WTC11 (cell line): ENCODE results near the gene ELF5. TPM values are rescaled to one million over a fixed set of nuclear protein-coding genes. Genes with fewer than 3 reads are reported as not detected.

ENCODE experiments used
- ATAC-seq: fragments of 200-7000 bp; cut with Tn5 transposase; 2 replicates; pipeline ENCODE4 v1.10.0; 2021; ENCODE audit warnings: mild to moderate bottlenecking, moderate library complexity
- CTCF ChIA-PET: fragments of 300-600 bp; sonication (Branson Sonifier 250); formaldehyde crosslinking; loops from one replicate; lab custom pipeline; 2021; ENCODE audit warnings: antibody characterized with exemption; lab: Charles Lee
- POLR2A ChIA-PET: fragments of 350-600 bp; sonication (Branson Sonifier 250); formaldehyde crosslinking; loops from one replicate; lab custom pipeline; 2021; ENCODE audit warnings: antibody characterized with exemption; lab: Charles Lee
- DNase-seq: peaks from one replicate; pipeline ENCODE4 v3.0.0; 2021; ENCODE audit warnings: low spot score
- H3K27ac Mint-ChIP-seq: 2 replicates; pipeline ENCODE4 v1.8.0; 2021; ENCODE audit warnings: mixed read lengths
- H3K27me3 Mint-ChIP-seq: 2 replicates; pipeline ENCODE4 v1.8.0; 2021; ENCODE audit warnings: low read depth, mild to moderate bottlenecking, moderate library complexity, mixed read lengths
- H3K36me3 Mint-ChIP-seq: 2 replicates; pipeline ENCODE4 v1.8.0; 2021; ENCODE audit warnings: mixed read lengths
- H3K4me1 Mint-ChIP-seq: 2 replicates; pipeline ENCODE4 v1.8.0; 2022; ENCODE audit warnings: mixed read lengths
- H3K4me3 Mint-ChIP-seq: 2 replicates; pipeline ENCODE4 v1.8.0; 2021; ENCODE audit warnings: mild to moderate bottlenecking, moderate library complexity, mixed read lengths
- H3K9me3 Mint-ChIP-seq: 2 replicates; pipeline ENCODE4 v1.8.0; 2021; ENCODE audit warnings: mixed read lengths
- ELF4 ChIP-seq: sonication (generic); formaldehyde crosslinking; IDR thresholded peaks from 2 replicates; pipeline ENCODE4 v1.8.1; 2022; ENCODE audit warnings: low read depth, mild to moderate bottlenecking, moderate library complexity, missing genetic modification reagents
- EMX1 ChIP-seq: fragments of 250-450 bp; sonication (Bioruptor Pico); IDR thresholded peaks from 2 replicates; pipeline ENCODE4 v1.8.0; 2021; ENCODE audit warnings: mild to moderate bottlenecking
- ERG ChIP-seq: fragments of 250-450 bp; sonication (Bioruptor Pico); IDR thresholded peaks from 2 replicates; pipeline ENCODE4 v1.8.0; 2021; ENCODE audit warnings: mild to moderate bottlenecking
- ESRRA ChIP-seq: sonication (generic); formaldehyde crosslinking; IDR thresholded peaks from 2 replicates; pipeline ENCODE4 v1.8.1; 2022; ENCODE audit warnings: mild to moderate bottlenecking, missing genetic modification reagents, borderline replicate concordance
- FOXP4 ChIP-seq: sonication (generic); formaldehyde crosslinking; IDR thresholded peaks from 2 replicates; pipeline ENCODE4 v1.8.0; 2022; ENCODE audit warnings: mild to moderate bottlenecking, missing genetic modification reagents
- IRF1 ChIP-seq: sonication (generic); formaldehyde crosslinking; IDR thresholded peaks from 2 replicates; pipeline ENCODE4 v1.8.0; 2023; ENCODE audit warnings: missing genetic modification reagents
- MYBL2 ChIP-seq: sonication (generic); formaldehyde crosslinking; IDR thresholded peaks from 2 replicates; pipeline ENCODE4 v1.8.1; 2023; ENCODE audit warnings: mild to moderate bottlenecking, moderate library complexity, missing genetic modification reagents
- NFATC4 ChIP-seq: fragments of 250-450 bp; sonication (Bioruptor Pico); IDR thresholded peaks from 2 replicates; pipeline ENCODE4 v1.9.0; 2021; ENCODE audit warnings: mild to moderate bottlenecking
- NR1H2 ChIP-seq: sonication (generic); formaldehyde crosslinking; IDR thresholded peaks from 2 replicates; pipeline ENCODE4 v1.9.0; 2021; ENCODE audit warnings: mild to moderate bottlenecking, moderate library complexity, missing genetic modification reagents
- NR3C1 ChIP-seq: sonication (generic); formaldehyde crosslinking; conservative IDR thresholded peaks from 2 replicates; pipeline ENCODE4 v1.8.1; 2023; ENCODE audit warnings: low read depth, mild to moderate bottlenecking, missing genetic modification reagents
- SMAD4 ChIP-seq: sonication (generic); formaldehyde crosslinking; IDR thresholded peaks from 2 replicates; pipeline ENCODE4 v1.8.0; 2022; ENCODE audit warnings: mild to moderate bottlenecking, missing genetic modification reagents
- TEAD4 ChIP-seq: sonication (generic); formaldehyde crosslinking; IDR thresholded peaks from 2 replicates; pipeline ENCODE4 v1.8.0; 2022; ENCODE audit warnings: mild to moderate bottlenecking, missing genetic modification reagents
- ZBTB43 ChIP-seq: sonication (generic); formaldehyde crosslinking; IDR thresholded peaks from 2 replicates; pipeline ENCODE4 v1.8.1; 2023; ENCODE audit warnings: mild to moderate bottlenecking, missing genetic modification reagents
- ZNF219 ChIP-seq: sonication (generic); formaldehyde crosslinking; IDR thresholded peaks from 2 replicates; pipeline ENCODE4 v1.8.0; 2023; ENCODE audit warnings: missing genetic modification reagents, mild to moderate bottlenecking, borderline replicate concordance
- ZNF416 ChIP-seq: fragments of 250-450 bp; sonication (Bioruptor Pico); IDR thresholded peaks from 2 replicates; pipeline ENCODE4 v1.9.0; 2021; ENCODE audit warnings: mild to moderate bottlenecking, inconsistent platforms
- total RNA-seq: library from RNA; stranded (reverse); gene quantifications from 3 replicates; pipeline ENCODE4 v1.2.3, GENCODE V29; 2021
- TF ChIP-seq, protein P1 (sequence below): sonication (generic); formaldehyde crosslinking; conservative IDR thresholded peaks from 2 replicates; pipeline ENCODE4 v1.8.1; 2022; ENCODE audit warnings: mild to moderate bottlenecking, missing genetic modification reagents
- TF ChIP-seq, protein P2 (sequence below): fragments of 200-600 bp; IDR thresholded peaks from 2 replicates; pipeline ENCODE4 v1.8.0; 2022; ENCODE audit warnings: antibody characterized with exemption

The ELF5 gene
- total RNA-seq, 1 experiment from 2014 or later, result not detected

DNA sequence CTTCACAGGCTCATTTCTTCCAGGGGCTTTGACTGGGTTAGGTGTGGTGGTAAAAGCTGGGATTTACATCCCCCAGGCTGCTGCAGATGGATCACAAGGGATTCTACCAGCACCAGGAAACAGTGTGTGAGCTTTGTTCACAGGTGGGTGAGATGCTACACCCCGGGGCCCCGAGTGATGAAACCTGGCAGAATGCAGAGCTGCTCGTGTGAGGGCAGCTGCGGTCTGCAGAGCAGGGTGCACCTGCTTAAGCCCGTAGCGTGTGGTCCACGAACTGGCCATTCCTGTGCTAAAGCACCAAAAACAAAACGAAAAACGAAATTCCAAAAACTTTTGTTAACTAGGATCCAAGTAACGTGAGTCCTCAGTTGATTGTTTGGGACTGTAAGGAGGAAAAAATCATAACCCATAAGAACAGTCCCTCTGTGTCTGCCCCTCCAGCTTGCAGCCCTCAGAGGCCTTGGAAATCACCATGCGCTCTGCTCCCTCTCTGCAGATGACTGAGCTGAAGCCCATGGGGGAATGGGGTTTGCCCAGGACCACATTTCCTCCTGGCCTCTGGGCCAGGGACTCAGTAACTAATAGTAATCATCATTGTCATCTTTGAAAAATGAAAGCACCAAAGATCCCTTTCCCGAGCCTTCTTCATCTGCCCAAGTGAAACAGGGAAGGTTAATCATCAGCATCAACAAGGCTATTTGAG lies 24.6 kb downstream of the ELF5 start:
- ATAC-seq, result no peak
- no peak for TF ChIP-seq ZNF416
- Mint-ChIP-seq H3K4me1 (no peaks in the 10 kb centered on the region), H3K4me3 (no peak overlapping the region), H3K9me3 (no peaks in the 10 kb centered on the region), H3K36me3 (no peaks in the 10 kb centered on the region), H3K27me3 (peaks cover 4% of the 10 kb centered on the region; the same call in 1 of the 2 replicates), H3K27ac (no peak overlapping the region)
- no peak for DNase-seq
- ChIA-PET CTCF (interaction anchor here (1.0 to 2.2 kb wide), 3 partner anchors 21 to 315 kb away, joined by 8 to 10 read pairs (median 8); partner anchors contain the start of gene ELF5), POLR2A (no interaction called here)

- Mint-ChIP-seq H3K27me3 (peaks cover 4% of the 10 kb centered on the region; the same call in 1 of the 2 replicates), H3K4me1 (no peaks in the 10 kb centered on the region), H3K4me3 (no peak overlapping the region), H3K36me3 (no peaks in the 10 kb centered on the region), H3K9me3 (no peaks in the 10 kb centered on the region), H3K27ac (no peak overlapping the region)
- DNase-seq (no peak), ATAC-seq (no peak)
- TF ChIP-seq ERG (CRISPR knock-in tag) (no peak), ELF4 (CRISPR knock-in tag) (no peak), FOXP4 (CRISPR knock-in tag) (no peak), NR3C1 (CRISPR knock-in tag) (no peak), MYBL2 (CRISPR knock-in tag) (no peak), SMAD4 (no peak)
- ChIA-PET POLR2A (no interaction called here), CTCF (interaction anchor here (2.2 kb wide), 1 partner anchor 26 kb away, joined by 10 read pairs; the partner anchor contains the start of gene ELF5)
Measured at GRCh38 chr11:34487430-34487829, 26.2 kb downstream of the ELF5 start.

DNA sequence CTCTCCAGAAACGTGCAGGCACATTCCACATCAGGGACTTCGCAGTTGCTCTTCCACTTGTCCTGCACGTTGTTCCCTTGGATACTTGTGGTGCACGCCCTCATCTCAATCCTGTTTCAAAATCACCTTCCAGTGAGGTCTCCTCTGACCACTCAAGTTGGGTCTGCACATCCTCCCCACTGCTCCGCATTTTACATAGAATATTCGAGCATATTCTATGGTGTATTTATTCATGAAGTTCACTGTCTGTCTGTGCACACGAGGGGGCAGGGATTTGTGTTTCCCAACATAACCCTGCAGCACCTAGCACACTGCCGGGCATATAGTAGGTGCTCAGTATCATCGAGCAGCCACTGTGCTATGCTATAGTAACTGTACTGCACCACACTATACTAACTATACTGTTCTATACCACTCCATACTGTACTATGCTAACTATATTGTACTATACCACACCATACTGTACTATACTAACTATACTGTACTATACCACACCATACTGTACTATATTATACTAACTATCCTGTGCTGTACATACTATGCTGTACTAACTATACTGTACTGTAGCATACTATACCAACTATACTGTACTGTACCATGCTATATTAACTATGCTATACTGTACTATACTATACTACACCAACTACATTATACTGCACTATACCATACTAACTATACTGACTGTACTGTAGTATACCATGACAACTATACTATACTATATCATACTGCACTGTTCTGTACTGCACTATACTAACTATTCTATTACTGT lies 30.3 kb downstream of the ELF5 start:
- DNase-seq, result no peak
- Mint-ChIP-seq H3K27ac (no peak overlapping the region), H3K36me3 (no peaks in the 10 kb centered on the region), H3K4me3 (no peak overlapping the region), H3K27me3 (peaks cover 4% of the 10 kb centered on the region; the same call in 1 of the 2 replicates), H3K4me1 (no peaks in the 10 kb centered on the region), H3K9me3 (no peaks in the 10 kb centered on the region)
- TF ChIP-seq NR1H2, result no peak
- POLR2A ChIA-PET, result no interaction called here
- ATAC-seq, result no peak
- CTCF ChIA-PET, result interaction anchor here (2.6 kb wide), 1 partner anchor 9 kb away, joined by 8 read pairs; no protein-coding TSS in a partner anchor

- DNase-seq (no peak), ATAC-seq (no peak)
- Mint-ChIP-seq H3K4me1 (no peaks in the 10 kb centered on the region), H3K4me3 (no peak overlapping the region), H3K36me3 (no peaks in the 10 kb centered on the region), H3K27ac (no peak overlapping the region), H3K9me3 (no peaks in the 10 kb centered on the region), H3K27me3 (no peaks in the 10 kb centered on the region; the same call in 1 of the 2 replicates)
- TF ChIP-seq ZNF219, result no peak
- POLR2A ChIA-PET, result no interaction called here
- CTCF ChIA-PET, result interaction anchor here (2.6 kb wide), 1 partner anchor 11 kb away, joined by 8 read pairs; no protein-coding TSS in a partner anchor
Measured at GRCh38 chr11:34481307-34481706, 32.3 kb downstream of the ELF5 start.

- Mint-ChIP-seq H3K36me3 (no peaks in the 10 kb centered on the region), H3K4me3 (no peak overlapping the region), H3K27ac (no peak overlapping the region), H3K9me3 (no peaks in the 10 kb centered on the region), H3K27me3 (no peaks in the 10 kb centered on the region; the same call in 1 of the 2 replicates), H3K4me1 (no peaks in the 10 kb centered on the region)
- DNase-seq (no peak), ATAC-seq (no peak)
- ChIA-PET CTCF (interaction anchor here (1.1 kb wide), 1 partner anchor 12 kb away, joined by 5 read pairs; no protein-coding TSS in a partner anchor), POLR2A (no interaction called here)
- TF ChIP-seq TEAD4 (CRISPR knock-in tag) (no peak), ESRRA (CRISPR knock-in tag) (no peak), NR1H2 (no peak), NFATC4 (CRISPR knock-in tag) (no peak), EMX1 (CRISPR knock-in tag) (no peak), ZBTB43 (CRISPR knock-in tag) (no peak), IRF1 (CRISPR knock-in tag) (no peak)
- TF ChIP-seq, protein P1, sequence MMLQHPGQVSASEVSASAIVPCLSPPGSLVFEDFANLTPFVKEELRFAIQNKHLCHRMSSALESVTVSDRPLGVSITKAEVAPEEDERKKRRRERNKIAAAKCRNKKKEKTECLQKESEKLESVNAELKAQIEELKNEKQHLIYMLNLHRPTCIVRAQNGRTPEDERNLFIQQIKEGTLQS (CRISPR knock-in tag), result no peak
- TF ChIP-seq, protein P2, sequence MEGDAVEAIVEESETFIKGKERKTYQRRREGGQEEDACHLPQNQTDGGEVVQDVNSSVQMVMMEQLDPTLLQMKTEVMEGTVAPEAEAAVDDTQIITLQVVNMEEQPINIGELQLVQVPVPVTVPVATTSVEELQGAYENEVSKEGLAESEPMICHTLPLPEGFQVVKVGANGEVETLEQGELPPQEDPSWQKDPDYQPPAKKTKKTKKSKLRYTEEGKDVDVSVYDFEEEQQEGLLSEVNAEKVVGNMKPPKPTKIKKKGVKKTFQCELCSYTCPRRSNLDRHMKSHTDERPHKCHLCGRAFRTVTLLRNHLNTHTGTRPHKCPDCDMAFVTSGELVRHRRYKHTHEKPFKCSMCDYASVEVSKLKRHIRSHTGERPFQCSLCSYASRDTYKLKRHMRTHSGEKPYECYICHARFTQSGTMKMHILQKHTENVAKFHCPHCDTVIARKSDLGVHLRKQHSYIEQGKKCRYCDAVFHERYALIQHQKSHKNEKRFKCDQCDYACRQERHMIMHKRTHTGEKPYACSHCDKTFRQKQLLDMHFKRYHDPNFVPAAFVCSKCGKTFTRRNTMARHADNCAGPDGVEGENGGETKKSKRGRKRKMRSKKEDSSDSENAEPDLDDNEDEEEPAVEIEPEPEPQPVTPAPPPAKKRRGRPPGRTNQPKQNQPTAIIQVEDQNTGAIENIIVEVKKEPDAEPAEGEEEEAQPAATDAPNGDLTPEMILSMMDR, result no peak
Measured at GRCh38 chr11:34480314-34480713, 33.3 kb downstream of the ELF5 start.
